SH-SY5Y (cell line): Measurements from ENCODE around the gene TLE3.

Experiments used
- GATA2 ChIP-seq: IDR thresholded peaks from 2 replicates; pipeline ENCODE4 v1.6.1; 2011; ENCODE audit warnings: mild to moderate bottlenecking, low read depth, low read length
- GATA3 ChIP-seq: IDR thresholded peaks from 2 replicates; pipeline ENCODE4 v1.6.1; 2011; ENCODE audit warnings: low read depth, mild to moderate bottlenecking, low read length, moderate library complexity

- TF ChIP-seq GATA3 (no peak), GATA2 (no peak)
These were observed 390 bp upstream of the TLE3 start for GRCh38 chr15:70098153-70098460.
